GM19099 (cell line): ENCODE results near the gene SLC13A3.

Experiments used
- POLR2A ChIP-seq: IDR thresholded peaks from 3 replicates; pipeline ENCODE4 v1.6.1; 2011; ENCODE audit warnings: low read depth; ENCODE audit not compliant: insufficient read length; ENCODE audit errors: extremely low read depth

Gene SLC13A3

DNA sequence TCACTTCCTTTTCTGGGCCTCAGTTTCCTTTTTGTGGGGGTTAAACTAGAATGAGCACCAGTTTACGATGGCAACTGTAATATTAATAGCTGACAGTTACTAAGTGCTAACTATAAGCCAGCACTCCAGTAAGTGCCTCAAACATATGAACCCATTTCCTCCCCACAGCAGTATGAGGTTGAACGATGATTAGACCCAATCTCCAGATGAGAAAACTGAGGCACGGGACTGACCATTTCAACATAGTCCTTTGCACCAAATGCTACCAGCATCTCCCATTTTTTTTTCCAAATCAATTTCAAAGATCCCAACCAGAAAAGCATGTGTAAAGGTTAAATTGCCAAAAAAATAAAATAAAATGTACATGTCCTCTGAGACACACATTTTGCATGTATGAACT lies 7.1 kb downstream of the SLC13A3 start:
- TF ChIP-seq POLR2A = no peak

DNA sequence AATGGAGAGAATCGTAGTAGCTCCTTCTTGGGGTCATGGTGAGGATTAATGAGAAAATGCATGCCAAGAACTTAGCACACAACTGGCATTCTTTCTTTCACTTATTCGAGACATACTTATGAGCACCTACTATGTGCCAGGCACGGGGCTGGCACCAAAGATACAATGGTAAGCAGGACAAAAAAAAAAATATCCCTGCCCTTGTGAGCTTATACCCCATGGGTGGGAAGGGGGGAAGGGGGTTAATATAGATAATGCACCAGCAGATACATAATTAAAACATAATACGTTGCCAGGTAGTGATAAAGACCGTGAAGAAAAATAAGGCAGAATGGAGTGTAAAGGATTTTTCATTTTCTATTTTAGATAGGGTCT lies 8.3 kb downstream of the SLC13A3 start:
- no peak for TF ChIP-seq POLR2A

DNA sequence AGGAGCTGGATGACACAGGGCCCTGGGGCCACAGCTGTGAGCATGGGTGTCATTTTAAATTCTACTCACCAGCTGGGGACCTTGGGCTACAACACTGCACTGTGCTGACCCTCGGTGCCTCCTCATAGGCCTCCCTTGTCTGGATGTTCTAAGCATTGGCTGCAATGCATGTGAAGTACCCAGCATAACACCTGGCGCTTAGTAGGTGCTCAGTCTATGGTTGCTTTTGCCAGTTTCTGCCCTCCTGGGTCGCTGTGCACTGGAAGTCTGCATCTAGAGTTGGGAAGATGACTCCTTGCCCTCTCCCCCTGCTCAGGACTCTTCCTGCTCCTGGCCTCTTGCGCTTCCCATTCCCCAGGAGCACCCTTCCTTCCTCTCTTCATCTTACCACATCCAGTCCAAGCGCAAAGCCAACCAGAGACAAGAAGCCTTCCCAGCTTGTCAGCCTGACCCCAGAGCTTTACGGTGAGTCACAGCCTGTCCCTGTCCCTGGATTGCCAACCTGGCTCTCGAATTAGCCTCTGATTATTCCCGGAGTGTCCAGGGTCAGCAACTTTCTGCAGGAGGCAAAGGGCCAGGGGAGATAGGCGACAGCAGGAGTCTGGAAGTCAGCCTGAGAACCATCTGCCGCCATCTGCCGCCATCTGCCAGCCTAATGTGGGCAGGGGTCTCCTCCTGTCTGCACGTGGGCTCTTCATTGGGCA lies 8.8 kb downstream of the SLC13A3 start:
- no peak for TF ChIP-seq POLR2A

DNA sequence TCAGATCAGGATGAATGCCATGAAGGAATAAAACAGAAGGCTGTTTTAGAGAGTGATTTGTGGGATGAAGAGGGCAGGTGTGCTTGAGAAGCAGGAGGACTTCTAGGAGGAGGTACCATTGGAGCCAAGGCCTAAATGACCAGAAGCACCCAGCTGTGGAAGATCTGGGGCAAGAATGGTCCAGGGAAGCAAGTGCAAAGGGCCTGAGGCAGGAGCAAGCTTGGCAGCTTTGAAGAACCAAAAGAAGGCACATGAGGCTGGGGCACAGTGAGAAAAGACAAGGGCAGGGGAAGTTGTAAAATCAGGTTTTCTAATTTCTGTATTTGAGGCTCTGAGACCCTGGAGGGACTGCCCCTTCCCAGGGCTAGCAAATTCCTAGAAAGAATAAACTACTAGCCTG lies 9.8 kb downstream of the SLC13A3 start:
- TF ChIP-seq POLR2A = no peak

DNA sequence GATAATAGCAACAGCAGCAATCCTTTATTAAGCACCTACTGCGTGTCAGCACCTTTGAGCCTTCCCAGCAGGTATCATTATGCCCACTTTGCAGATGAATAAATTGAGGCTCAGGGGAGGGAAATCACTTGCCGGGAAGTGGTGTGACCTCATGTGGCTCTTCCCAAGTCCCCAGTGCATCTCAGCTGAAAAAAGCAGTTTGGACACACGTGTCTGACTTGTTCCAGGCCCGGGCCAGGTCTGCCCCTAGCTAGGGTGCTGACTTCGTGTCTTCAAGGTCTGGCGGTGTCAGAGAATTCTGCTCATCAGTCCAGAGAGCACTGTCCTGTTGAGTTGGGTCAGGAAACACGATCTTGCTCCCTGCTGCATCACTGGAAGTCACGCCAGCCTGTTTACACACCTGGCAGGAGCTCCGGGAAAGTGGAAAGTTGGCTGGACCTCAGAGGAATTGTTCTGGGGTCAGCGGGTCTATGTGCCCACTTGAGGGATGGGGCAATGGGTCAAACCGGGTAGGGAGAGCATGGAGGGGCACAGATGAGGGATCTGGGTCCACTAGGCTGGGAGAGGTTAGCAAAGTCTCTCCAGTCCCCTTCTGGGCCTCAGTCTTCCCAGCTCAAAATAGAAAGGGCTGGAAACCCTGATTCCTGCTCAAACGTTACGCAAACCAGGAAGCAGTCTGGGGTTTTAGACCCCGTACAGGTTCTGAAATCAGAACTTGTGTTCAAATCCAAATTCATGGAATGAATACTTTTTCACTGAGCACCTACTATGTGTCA lies 10.5 kb downstream of the SLC13A3 start:
- TF ChIP-seq POLR2A = no peak

DNA sequence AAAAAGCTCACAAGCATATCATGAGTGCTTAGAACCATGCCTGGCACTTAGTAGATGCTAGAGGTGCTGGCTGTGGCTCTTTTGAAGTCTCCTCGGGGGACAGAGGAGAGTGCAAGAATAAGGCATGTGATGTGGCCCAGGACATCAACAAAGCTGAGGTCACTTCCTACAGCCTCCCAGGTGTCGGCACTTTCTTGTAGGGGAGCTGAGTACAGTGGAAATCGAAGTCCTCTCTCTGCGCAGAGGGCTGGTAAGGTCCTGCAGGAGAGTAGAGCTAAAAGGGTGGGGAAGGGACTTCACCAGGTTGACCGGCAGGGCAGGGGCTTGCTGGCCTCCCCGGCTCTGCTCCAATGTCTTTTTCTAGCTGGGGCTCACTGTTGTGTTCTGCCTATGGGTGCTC lies 11.2 kb downstream of the SLC13A3 start:
- TF ChIP-seq POLR2A = no peak

DNA sequence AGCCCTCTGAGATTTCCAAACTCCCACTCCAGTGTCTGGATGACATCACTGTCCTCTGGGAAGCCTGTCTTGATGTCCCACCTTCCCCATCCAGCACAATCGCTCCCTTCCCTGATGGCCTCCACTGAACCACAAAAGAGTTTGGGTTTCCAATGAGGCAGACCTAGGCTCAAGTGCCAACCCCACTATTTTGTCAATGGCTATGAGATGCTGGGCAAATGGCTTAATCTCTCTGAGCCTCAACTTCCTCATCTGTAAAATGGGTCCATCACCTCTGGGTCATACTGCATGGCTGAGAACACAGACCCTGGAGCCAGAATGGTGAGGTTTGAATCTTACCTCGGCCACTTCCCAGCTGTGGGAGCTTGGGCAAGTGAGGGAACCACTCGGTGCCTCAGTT lies 11.7 kb downstream of the SLC13A3 start:
- TF ChIP-seq POLR2A = no peak

DNA sequence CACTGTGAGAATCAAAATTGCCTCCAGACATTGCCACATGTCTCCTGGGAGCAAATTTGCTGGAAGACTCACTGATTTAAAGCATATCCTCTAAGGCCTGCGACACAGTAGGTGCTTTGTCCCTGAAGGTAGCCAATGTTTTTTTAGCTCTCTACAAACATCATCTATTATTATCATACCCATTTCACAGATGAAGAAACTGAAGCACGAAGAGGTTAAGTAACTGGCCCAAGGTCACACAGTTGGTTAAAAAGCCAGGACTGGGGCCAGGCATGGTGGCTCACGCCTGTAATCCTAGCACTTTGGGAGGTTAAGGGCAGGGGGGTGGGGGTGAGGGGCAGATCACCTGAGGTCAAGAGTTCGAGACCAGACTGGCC lies 12.4 kb downstream of the SLC13A3 start:
- TF ChIP-seq POLR2A = no peak

DNA sequence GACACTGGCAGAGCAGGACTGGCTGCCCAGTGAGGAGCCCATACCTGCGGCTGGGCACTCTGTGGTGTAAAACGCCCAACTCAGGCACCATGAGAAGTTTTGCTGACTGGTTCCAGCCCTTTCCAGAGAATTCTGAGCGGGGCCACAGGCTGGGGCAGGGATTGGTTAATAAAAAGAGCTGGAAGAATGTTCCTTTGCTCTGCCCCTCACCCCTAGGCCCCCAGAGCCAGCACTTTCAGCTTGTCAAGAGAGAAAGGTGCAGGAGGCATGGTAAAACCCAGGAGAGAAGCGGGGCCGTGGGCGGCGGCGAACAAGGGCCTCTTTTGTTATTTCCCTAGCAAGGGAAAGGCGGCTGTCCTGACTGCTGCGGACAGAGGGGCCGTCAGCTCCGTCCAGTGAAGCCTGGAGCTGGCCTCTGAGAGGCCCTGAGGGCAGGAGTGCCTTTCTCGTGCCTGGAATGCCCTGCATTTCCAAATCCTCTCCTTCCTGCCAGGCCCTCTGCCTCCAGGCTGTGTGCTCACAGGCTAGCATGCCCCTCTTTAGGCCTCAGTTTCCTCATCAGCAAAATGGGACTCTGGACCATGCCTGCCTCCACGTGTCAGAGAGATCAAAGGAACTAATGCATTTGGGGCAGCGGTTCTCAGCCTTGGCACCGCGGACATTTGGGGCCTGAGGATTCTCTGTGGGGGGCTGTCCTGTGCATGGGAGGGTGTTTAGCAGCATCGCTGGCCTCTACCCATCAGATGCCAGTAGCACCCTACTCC lies 12.9 kb downstream of the SLC13A3 start:
- TF ChIP-seq POLR2A = no peak

DNA sequence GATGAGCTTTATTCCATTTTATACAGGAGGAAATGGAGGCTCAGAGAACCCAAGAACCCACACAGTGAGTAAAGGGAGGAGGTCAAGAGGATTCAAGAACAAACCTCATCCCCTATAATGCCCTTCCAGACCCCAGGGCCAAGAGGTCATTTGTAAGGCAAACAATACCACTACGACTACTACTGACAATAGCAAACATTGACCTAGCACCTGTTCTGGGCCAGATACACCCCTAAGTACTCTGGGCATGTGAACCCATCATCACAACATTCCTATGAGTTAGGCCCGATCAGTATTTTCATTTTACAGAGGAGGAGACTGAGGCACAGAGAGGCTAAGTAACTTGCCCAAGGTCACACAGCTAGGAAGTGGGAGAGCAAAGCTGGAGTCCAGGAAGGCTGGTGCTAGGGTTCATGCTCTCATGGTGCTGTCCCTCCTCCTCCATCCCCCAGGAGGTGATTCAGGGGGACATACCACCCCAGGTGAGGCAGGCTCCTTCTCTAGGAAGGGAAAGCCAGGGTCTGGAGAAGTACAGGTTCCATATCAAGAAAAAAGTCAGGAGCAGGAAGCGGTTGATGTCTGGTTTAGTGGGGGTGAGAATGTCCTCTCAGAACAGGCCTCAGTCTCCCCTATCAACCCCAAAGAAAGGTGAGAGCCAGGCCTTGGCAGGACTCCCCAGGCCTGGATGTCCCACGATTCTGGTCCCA lies 13.7 kb downstream of the SLC13A3 start:
- no peak for TF ChIP-seq POLR2A

DNA sequence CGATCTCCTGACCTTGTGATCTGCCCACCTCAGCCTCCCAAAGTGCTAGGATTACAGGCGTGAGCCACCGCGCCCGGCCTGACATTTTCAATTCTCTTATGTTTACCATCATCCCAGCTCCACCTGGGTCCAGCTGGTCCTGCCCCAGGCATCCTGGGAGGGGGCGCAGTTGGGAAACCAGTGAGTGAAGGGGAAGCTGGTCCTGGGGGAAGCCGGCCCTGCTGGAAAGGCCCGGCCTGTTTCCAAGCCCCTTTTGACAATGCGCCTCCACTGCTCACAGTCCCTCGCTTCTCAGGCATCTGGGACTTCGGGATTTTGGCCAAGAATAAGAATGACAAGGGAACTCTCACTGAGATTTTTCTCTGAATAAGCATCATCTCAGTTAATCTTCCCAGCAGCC lies 14.2 kb downstream of the SLC13A3 start:
- no peak for TF ChIP-seq POLR2A

DNA sequence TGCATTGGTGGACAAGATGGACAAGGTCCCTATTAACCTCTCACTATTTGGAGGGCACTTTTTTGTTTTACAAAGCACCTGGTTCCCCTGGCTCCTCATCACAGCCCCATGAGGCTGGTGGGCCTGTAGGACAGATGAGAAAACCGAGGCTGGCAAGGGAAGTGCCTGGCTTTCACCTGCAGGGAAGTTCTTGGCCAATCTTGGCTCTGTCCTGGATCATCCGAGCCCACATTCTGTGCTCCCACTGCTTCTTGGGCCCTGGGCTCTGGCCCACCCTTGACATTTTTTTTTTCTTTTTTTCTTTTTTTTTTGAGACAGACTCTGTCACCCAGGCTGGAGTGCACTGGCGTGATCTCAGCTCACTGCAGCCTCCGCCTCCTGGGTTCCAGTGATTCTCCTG lies 14.7 kb downstream of the SLC13A3 start:
- no peak for TF ChIP-seq POLR2A

DNA sequence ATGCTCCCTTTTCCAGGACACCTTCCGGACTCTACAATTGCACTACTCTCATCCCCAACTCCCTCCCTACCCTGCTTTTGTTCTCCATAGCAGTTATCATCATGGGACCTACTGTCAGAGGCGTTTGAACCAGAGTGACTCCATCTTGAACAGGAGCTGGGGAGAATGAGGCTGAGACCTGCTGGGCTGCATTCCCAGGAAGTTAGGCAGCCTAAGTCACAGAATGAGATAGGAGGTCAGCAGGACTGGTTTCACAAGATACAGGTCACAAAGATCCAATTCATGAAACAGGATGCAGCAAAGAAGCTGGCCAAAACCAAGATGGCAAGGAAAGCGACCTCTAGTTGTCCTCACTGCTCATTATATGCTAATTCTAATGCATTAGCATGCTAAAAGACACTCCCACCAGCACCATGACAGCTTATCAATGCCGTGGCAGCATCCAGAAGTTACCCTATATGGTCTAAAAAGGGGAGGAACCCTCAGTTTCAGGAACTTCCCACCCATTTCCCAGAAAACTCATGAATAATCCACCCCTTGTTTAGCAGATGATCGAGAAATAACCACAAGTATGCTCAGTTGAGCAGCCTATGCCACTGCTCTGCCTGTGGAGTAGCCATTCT lies 15.6 kb downstream of the SLC13A3 start:
- no peak for TF ChIP-seq POLR2A

DNA sequence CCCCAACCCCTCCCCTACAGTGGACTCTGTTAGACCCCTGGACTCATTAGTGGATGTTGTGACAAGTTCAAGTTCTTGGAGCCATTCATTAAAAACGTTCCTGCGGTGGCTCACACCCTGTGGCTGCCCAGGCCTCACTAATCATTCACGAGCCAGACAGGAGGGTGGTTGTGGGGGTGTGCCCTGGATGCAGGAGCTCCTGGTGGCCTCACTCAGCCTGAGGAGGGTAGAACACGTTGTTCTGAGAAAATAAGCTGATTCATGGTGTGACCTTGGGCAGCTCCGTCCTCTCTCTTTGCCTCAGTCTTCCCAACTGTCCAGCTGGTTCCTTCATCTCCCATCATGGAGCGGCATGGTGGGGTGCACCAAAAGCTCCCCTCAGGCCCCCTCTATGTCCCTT lies 16.7 kb downstream of the SLC13A3 start:
- no peak for TF ChIP-seq POLR2A
